ENCODE measurements around the gene VCAM1.
"Not testable (repeated sequence)": the region's sequence is repeated elsewhere in the genome, so short reads cannot be mapped to it uniquely, and the experiment has no call there.

The VCAM1 gene

DNA sequence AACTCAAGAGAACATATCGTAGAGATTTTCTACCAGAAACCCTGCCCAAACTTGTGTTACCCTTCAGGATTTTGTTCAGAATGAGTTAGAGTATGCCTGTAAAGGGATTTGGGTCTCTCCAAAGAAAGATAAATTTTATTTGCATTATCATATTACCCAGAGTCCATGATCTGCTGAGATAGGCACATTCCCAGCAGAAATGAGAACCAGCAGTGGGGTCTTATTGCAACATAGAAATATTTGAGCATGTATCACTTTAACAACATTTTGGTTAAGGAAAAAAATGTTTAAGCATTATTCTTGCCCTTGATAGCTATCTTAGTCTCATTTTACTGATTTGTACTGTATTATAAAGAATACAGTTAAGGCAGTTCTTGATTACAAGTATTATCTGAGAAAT, 10.6 kb downstream of the VCAM1 start:
- no peak for DNase-seq

DNA sequence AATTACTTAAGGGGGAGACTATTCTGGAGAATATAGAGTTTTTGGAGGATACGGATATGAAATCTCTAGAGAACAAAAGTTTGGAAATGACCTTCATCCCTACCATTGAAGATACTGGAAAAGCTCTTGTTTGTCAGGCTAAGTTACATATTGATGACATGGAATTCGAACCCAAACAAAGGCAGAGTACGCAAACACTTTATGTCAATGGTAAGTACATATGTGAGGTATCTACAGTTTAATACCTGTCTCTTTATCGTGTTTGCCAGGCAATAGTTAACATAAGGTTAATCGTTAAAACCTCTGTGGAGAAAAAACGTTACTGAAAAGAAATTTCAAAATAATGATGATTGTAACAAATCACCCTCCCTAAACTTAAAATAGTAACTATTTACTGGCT, 11.8 kb downstream of the VCAM1 start:
- no peak for DNase-seq

DNA sequence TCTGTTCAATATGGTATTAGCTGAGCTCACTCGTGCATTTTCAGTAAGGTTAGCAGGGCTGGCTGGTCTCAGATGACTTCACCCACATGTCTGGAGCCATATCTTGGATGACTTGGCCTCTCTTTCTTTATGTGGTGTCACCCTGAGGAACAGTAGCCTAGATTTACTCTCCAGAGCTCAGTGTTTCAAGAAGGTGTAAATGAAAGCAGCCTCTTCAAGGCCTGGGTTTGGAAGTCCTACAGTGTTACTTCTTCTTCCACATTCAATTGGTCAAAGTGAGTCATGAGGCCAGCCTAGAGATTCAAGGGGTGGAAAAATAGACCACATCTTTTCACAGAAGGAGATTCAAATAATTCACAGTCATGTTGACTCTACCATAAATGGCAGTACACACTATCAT, 12.2 kb downstream of the VCAM1 start:
- no peak for DNase-seq

DNA sequence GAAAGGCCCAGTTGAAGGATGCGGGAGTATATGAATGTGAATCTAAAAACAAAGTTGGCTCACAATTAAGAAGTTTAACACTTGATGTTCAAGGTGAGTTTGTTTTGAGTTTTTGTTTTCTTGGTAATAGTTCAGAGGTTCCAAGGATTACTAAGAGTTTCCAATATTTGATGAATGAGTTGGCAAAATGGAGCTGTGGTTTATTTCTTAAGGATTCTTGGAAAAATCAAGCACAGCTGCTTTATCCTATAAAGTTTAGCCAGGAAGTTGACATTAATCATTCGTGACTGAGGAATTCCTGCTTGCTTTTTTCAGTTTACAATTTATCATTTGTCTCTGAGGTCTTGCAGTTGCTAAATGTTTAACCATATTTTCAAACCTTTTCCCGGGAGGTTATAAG, 15.1 kb downstream of the VCAM1 start:
- no peak for DNase-seq

DNA sequence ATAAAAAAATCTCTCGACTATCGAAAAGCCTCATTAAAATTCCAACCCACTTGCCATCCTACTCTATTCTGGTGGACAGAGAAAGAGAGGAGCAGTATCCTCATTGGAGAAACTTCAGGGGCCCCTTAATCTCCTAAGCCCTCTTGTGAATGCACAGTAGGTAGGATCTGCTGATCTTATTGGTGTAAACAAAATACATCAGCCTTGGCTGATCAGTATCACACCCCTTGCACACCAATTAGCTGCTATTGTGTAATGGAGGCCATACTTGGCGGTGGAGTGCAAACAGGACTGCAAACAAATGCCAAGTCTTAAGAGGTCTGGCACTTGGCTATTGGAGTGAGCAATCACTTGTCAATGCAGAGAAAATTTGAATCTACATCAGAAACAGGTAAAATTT, 15.7 kb downstream of the VCAM1 start:
- no peak for DNase-seq

DNA sequence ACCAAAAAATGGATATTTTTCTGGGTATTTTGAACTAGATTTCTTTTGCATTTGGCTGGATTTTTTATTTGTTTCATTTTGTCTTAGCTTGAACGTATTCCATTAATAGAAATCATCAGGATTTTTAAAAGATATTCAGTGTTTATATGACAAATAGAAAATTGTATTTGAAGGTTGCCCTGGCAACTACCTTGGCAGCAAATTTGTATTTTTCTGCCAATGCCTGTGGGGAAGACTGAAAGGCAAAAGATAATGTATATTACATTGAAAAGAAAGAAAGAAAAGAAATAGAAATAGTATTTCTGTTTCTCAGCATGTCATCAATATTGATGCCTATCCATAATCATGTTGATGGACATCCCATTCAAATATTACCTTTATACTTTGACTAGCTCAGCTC, 16.8 kb downstream of the VCAM1 start:
- no peak for DNase-seq

DNA sequence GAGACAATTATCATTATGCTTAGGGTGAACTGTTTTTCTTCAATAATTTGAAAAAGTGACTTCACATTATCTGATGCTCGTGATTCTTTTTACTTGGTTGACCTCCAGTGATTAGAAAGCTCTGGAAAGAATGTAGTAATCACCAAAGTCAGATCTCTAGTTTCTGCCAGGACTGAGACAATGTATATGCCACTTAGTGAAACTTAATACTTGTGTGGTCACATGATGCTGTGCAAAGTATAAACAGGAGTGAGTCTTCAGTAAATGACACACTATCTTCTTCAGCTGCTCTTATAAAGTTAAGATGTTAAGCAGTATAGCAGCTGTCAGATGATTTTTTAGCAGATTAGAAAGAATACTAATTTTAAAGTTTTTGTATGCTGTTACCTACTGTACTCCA, 17.2 kb downstream of the VCAM1 start:
- DNase-seq = no peak

DNA sequence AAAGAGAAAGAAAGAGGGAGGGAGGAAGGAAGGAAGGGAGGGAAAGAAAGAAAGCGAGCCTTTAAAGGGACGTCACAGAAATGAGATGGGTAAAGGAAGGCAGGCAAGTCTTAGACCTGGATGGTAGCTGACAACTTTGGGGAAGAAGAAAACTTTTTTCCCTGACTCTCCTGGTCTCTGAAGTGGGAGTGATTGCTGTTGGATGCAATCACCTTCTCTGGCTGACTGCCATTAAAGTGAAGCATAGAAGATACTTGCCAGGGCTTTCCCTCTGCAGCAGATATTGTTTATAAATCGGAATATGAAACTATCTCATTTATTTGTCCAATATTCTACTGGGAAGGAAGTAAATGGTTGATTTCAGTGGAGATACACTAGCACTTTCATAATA, 27.0 kb downstream of the VCAM1 start:
- no peak for DNase-seq

DNA sequence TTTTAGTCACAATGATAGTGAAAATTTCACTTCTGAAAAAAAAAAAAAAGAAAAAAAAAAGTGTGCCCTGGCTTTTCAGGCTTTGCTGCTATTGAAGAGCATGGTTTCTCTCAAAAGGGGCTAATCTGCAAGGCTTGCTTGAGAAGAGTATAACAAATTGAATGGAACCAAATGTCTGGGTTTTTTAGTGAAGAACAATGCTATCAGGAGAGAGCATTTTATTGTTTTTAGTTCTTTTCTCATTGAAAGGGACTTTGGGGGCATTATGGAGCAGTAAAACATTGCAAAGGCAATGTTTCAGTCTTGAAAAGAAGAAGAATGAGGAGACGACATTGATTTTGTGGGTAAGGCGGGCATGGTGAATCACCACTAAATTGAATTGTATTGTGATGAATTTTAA, 28.2 kb downstream of the VCAM1 start:
- DNase-seq = no peak

DNA sequence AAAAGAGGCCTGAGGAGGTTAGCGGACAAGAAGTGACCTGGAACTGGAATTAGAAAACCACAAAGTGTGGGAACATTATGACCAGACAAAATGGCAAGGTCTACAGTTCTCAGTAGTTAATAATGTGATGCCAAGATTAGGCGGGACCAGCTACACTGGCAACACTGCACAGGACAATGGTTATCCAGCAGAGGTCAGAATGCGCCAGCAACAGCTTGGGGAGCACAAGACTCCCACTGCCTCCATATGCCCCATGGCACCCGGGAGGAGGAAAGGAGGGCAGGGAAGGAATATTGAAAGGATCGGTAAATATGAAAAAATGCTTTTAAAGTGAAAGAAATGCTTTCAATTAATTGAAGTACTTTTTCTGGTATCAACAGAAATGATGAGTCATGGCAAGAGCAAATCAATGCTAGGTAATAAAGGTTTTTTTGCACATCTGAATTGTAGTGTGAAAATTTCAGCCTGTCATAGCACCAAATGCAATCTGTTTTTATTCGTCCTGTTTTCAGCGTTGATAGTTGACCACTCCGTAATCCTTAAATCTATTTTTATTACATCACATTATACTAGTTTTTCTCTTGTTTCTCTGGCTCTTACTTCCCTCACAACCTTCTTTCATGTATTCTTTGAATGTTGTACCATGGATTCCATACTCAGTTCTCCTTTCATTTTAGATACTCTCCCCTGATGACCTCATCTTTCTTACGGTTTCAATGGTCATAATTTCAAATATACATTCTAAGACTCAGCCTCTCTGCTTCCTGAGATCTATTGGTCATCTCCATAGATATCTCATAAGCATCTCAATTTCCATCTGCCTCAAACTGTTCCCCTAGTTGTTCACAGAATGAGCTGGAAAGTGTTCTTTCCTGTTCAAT, 30.7 kb downstream of the VCAM1 start:
- no peak for DNase-seq

DNA sequence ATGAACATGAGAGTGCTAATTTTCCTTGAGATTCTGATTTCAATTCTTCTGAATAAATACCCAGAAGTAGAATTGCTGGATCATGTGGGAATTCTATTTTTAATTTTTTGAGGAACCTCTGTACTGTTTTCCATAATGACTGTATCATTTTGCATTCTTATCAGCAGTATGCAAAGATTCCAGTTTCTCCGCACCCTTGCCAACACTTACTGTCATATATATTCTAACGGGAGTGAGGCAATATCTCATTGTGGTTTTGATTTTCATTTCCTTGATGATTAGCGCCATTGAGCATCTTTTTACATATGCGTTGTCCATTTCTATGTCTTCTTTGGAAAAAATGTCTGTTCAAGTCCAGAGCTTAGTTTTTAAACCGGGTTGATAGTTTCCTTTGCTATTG, 33.2 kb downstream of the VCAM1 start:
- DNase-seq = no peak

DNA sequence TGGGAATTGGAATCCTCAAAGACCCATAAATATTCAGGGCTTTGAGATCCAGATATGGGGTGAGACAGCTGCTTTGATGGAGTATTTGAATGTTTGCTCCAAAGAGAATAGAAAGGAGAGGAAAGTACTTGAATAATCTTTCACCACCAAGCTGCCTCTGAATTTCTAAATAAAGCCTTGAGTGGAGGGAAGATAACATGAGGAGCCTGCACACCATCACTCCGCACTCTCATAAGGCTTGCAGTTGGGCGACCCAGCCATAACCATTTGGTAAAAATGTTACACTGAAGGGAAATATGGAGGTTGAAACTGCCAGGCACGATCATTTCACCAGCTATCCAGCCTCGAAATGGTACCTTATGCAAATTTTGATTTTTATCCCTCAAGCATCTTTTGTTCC, 38.4 kb downstream of the VCAM1 start:
- no peak for DNase-seq

DNA sequence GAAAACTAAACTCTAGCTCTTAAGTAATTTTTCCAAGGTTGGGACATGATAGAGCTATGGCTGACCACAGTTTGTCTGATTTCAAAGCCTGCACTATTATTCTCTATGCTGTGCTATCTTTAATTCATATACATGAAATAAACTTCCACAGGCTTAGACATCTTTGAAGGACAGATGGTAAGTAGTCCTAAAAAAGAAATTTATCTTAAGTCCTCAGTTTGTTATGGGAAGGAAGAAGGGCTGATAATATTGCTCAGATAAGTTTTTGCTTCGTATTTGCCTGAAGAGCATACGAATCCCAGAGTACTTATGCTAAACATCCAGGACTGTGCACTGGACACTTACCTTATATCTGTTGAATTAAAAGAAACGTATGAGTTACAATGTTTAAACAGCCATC, 39.6 kb downstream of the VCAM1 start:
- no peak for DNase-seq

DNA sequence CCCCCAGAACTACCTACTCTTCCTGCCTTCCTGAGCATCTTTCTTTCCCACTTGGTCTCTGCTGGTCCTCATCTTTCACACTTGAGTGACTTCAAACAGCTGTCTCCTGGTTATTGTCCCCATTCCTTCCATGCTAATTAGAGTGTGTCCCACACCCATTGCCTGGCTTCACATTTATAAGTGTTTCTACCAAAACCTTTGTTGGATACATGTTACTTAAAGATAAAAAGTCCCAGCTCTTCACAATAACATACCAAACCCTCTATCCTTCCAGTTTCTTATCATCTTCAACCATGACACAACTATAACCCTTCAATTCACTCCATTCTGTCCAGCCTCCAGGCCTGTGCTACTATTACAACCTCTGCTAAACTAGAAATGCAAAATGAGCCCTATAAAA, 41.0 kb downstream of the VCAM1 start:
- DNase-seq = no peak

DNA sequence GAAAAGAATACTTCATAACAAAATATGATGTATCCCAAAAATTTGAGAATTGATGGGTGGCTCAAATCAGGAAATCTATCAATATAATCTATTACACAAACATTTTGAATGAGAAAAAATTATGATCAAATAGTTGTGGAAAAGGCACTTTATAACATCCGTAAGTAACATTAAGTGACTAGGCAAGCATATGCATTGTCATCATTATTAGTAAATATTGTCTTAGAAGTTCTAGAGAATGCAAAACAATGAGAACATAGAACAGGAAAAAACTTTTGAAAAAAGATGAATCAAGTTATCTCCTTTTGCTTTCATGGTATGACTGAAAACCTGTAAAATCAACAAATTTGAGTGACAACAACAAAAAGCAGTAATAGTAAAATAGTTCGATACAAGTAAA, 42.9 kb downstream of the VCAM1 start:
- DNase-seq = no peak

DNA sequence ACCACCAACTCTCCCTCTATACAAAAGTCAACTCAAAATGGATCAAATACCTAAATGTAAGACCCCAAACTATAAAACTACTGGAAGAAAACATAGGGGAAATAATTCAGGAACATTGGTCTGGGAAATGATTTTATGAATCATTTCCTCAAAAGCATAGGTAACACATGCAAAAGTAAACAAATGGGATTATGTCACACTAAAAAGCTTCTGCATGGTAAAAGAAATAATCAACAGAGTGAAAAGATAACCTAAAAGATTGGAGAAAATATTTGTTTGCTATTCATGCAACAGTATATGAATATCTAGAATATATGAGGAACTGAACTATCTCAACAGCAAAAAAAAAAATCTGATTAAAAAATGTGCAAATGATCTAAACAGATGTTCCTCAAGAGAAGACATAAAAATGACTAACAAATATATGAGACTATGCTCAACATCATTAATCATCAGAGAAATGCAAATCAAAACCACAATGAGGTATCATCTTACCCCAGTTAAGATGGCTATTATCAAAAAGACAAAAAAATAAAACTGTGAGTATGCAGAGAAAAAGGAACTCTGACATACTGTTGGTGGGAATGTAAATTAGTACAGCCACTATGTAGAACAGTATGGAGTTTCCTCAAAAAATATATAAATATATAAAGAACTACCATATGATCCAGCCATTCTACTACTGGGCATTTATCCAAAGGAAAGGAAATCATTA, 47.8 kb downstream of the VCAM1 start:
- DNase-seq = no peak

DNA sequence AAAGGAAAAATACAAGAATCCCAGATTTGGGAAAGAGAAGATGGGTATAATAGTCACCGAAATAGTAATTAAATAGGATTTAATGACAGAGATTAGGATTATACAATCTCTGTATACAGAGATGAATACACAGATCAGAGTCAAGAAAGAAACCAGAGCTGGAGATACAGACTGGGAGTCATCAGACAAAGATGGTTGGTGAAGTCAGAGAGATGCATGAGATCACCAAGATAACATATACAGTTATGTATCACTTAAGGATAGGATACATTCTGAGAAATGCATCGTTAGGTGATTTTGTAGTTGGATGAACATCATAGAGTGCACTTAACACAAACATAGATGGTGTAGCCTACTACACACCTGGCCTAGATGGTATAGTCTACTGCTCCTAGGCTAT, 49.8 kb downstream of the VCAM1 start:
- no peak for DNase-seq

DNA sequence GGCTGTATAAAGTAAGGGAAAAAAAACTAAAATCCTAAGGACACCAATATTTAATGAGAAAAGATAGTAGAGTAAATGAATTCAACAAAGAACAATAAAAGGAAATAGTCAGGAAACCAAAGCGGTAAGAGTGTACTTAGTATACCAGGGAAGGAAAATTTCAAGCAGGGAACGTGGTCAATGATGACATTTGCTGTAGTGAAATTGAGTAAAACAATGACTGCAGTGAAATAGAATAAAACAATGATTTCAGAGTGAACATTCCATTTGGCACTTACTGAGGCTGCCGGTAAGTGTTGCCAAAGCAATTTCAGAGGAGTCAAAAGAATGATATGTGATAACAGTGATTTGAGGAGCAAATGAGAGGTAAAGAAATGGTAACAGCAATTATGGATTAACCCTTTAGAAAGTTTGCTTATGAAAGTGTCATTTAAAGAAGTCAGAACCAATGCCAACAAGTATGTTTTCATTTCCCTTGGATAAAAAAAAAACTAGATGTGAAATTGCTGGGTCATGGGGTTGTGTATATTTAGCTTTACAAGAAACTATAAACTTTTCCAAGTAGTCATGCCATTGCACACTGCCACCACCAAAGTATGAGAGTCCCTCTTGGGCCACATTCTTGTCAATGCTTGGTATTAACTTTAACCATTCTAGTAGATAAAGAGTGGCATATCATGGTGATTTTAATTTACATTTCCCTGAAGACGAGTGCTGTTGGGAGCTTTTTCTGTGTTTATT, 50.5 kb downstream of the VCAM1 start:
- no peak for DNase-seq

DNA sequence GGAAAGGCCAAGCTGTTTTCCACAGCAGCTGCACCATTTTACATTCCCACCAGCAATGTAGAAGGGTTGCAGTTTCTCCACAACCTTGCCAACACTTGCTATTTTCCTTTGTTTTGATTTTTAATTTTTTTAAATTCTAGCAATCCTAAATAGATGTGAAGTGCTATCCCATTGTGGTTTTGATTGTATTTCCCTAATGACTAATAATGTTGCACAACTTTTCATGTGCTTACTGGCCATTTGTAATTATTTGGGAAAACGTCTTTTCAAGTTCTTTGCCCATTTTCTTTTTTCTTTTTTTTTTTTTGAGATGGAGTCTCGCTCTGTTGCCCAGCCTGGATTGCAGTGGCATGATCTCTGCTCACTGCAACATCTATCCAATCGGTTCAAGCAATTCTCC, 53.9 kb downstream of the VCAM1 start:
- no peak for DNase-seq

DNA sequence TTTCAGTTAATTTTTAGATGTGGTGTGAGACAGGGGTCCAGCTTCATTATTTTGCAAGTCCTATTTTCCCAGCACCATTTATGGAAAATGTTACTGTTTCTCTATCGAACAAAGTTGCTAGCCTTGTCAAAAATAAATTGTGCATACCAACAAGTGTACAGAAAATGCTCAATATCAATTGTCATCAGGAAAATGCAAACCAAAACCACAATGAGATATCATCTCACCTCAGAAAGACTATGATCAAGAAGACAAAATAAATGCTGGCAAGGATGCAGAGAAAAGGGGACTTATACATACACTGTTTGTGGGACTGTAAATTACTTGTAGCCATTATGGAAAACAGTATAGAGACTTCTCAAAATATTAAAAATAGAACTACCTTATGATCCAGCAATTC, 54.8 kb downstream of the VCAM1 start:
- no peak for DNase-seq

DNA sequence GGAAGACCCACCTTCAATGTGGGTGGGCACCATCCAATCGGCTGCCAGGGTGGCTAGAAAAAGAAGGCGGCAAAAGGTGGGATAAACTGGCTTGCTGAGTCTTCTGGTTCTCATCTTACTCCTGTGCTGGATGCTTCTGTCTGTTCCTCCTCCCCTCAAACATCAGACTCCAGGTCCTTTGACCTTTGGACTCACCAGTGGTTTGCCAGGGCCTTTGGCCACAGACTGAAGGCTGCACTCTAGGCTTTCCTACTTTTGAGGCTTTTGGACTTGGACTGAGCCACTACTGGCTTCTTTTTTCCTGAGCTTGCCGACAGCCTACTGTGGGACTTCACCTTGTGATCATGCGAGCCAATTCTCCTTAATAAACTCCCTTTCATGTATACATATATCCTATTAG, 55.9 kb downstream of the VCAM1 start:
- DNase-seq = no peak

DNA sequence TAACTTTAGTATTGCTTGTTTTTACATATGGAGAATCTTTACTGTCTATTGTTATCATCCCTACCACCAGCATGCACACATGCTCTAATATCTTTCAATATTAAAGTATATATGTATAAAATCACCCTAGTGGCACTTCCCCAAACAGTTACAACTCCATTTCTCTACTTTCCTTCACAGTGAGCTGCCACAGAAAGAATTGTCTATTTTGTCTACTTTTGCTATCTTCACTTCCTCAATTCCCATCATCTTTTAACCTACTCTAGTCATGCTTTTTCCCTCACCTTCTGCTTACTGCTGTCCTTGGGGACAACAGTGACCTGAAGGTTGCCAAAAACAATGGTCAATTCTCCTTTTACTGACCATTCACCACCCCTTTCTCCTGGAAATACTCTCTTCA, 59.2 kb downstream of the VCAM1 start:
- no peak for DNase-seq

DNA sequence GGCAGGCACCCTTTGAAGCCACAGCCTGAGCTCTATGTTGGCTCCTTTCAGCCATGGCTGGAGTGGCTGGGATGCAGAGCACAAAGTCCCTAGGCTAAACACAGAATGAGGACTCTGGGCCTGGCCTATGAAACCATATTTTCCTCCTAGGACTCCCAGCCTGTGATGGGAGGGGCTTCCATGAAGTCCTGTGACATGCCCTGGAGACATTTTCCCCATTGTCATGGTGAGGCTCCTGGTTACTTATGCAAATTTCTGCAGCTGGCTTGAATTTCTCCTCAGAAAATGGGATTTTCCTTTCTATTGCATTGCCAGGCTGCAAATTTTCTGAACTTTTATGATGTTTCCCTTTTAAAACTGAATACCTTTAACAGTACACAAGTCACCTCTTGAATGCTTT, 61.3 kb downstream of the VCAM1 start:
- no peak for DNase-seq

DNA sequence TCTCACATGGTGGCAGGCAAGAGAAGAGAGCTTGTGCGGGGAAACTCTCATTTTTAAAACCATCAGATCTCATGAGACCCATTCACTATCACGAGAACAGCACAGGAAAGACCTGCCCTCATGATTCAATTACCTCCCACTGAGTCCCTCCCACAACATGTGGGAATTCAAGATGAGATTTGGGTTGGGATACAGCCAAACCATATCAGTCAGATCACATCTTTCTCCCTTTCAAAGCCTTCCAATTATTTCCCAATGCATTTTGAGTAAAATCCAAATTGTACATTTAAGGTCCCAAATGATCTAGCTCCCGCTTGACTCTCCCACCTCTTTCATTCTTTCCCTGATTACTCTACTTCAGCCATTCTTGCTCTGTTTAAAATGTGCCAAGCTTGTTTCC, 62.2 kb downstream of the VCAM1 start:
- DNase-seq = not testable (repeated sequence)
